GM19328 (cell line): ENCODE results near the gene ADCK1.
"Not testable (repeated sequence)": the region's sequence is repeated elsewhere in the genome, so short reads cannot be mapped to it uniquely, and the experiment has no call there.

ENCODE experiments used
- ATAC-seq: cut with Tn5 transposase; IDR thresholded peaks from one replicate; pipeline ENCODE4 v1.9.1; 2021; ENCODE audit warnings: mild to moderate bottlenecking, moderate library complexity; ENCODE audit not compliant: unreplicated experiment

Gene ADCK1

GRCh38 chr14:77864085-77864484, 64.2 kb downstream of the ADCK1 start:
- no peak for ATAC-seq

- no peak for ATAC-seq
Measured at GRCh38 chr14:77864580-77864979, 64.7 kb downstream of the ADCK1 start.

- no peak for ATAC-seq
Measured at GRCh38 chr14:77865455-77865854, 65.5 kb downstream of the ADCK1 start.

GRCh38 chr14:77866932-77867331, 67.0 kb downstream of the ADCK1 start:
- ATAC-seq: no peak

- ATAC-seq: no peak
Measured at GRCh38 chr14:77867476-77867875, 67.6 kb downstream of the ADCK1 start.

- ATAC-seq: no peak
Measured at GRCh38 chr14:77868552-77869285, 68.8 kb downstream of the ADCK1 start.

GRCh38 chr14:77869340-77869739, 69.4 kb downstream of the ADCK1 start:
- ATAC-seq: no peak

GRCh38 chr14:77870646-77871045, 70.7 kb downstream of the ADCK1 start:
- no peak for ATAC-seq

GRCh38 chr14:77872152-77872551, 72.2 kb downstream of the ADCK1 start:
- ATAC-seq: no peak

- no peak for ATAC-seq
Measured at GRCh38 chr14:77872983-77873382, 73.1 kb downstream of the ADCK1 start.

- ATAC-seq: no peak
Measured at GRCh38 chr14:77878783-77879182, 78.9 kb downstream of the ADCK1 start.

GRCh38 chr14:77880056-77880455, 80.1 kb downstream of the ADCK1 start:
- ATAC-seq: no peak

- ATAC-seq: no peak
Measured at GRCh38 chr14:77882098-77882497, 82.2 kb downstream of the ADCK1 start.

GRCh38 chr14:77882636-77883035, 82.7 kb downstream of the ADCK1 start:
- ATAC-seq: no peak

- no peak for ATAC-seq
Measured at GRCh38 chr14:77883131-77883846, 83.4 kb downstream of the ADCK1 start.

- no peak for ATAC-seq
Measured at GRCh38 chr14:77883847-77884238, 83.9 kb downstream of the ADCK1 start.

- ATAC-seq: no peak
Measured at GRCh38 chr14:77885367-77885766, 85.5 kb downstream of the ADCK1 start.

- no peak for ATAC-seq
Measured at GRCh38 chr14:77886010-77886409, 86.1 kb downstream of the ADCK1 start.

- ATAC-seq: not testable (repeated sequence)
Measured at GRCh38 chr14:77888903-77889302, 89.0 kb downstream of the ADCK1 start.

- ATAC-seq: no peak
Measured at GRCh38 chr14:77889971-77890442, 90.1 kb downstream of the ADCK1 start.

- no peak for ATAC-seq
Measured at GRCh38 chr14:77890873-77891272, 91.0 kb downstream of the ADCK1 start.

- no peak for ATAC-seq
Measured at GRCh38 chr14:77892381-77892871, 92.5 kb downstream of the ADCK1 start.
